H1 (cell line): ENCODE results near the gene NFXL1. TPM values are rescaled to one million over a fixed set of nuclear protein-coding genes. Genes with fewer than 3 reads are reported as not detected.

Experiments
- EZH2 ChIP-seq: fragments of 200-600 bp; sonication (generic); IDR thresholded peaks from 2 replicates; pipeline ENCODE4 v1.7.1; 2012; ENCODE audit warnings: low read depth, mild to moderate bottlenecking, moderate library complexity, low read length, inconsistent platforms; ENCODE audit not compliant: severe bottlenecking
- MAX ChIP-seq: IDR thresholded peaks from 2 replicates; pipeline ENCODE4 v1.6.1; 2012; ENCODE audit warnings: inconsistent platforms
- POLR2AphosphoS5 ChIP-seq: IDR thresholded peaks from 2 replicates; pipeline ENCODE4 v1.6.1; 2011; ENCODE audit warnings: low read depth, low read length
- RXRA ChIP-seq: IDR thresholded peaks from 2 replicates; pipeline ENCODE4 v1.6.1; 2011; ENCODE audit warnings: low read depth, mild to moderate bottlenecking, low read length, moderate library complexity; ENCODE audit not compliant: insufficient read depth
- TAF7 ChIP-seq: optimal IDR thresholded peaks from 2 replicates; pipeline ENCODE3; 2011; ENCODE audit warnings: low read depth, mild to moderate bottlenecking, inconsistent platforms, low read length, moderate library complexity, borderline replicate concordance
- USF2 ChIP-seq: IDR thresholded peaks from 2 replicates; pipeline ENCODE4 v1.6.1; 2011; ENCODE audit warnings: low read length, improper control_type of control experiment
- polyA plus RNA-seq, 7 experiments: library from polyadenylated mRNA; depleted of rRNA in 3 of 7; stranded (reverse) in 5 of 7; unstranded in 2 of 7; fragments of >200 nt in 5 of 7; fragments of 200-250 nt in 2 of 7; gene quantifications; 1 replicate in 5 of 7; 2 replicates in 1 of 7; 4 replicates in 1 of 7; pipeline versions ENCODE4 v1.2.1 to v1.2.3, GENCODE V29; 2011 to 2013; ENCODE audit warnings: missing spikeins in 2 of 7, mixed read lengths in 2 of 7
- total RNA-seq: library from RNA; stranded (reverse); fragmentation: NEBNext Ultra II Directional; extraction: Animal tissue kit (Norgen Biotek cat#: 25700); gene quantifications from 2 replicates; pipeline ENCODE4 v1.2.1, GENCODE V29; 2021

The NFXL1 gene
- total and polyA plus RNA-seq, 2 of the 8 experiments (the other 6 are each of a cell fraction or from before 2014, with no cell fraction given): 10.0 to 29.5 TPM

GRCh38 chr4:47835494-47835893 lies 78.9 kb downstream of the NFXL1 start (continued):
- no peak for TF ChIP-seq MAX
- no peak for TF ChIP-seq USF2
- no peak for TF ChIP-seq RXRA
- no peak for TF ChIP-seq POLR2AphosphoS5
- TF ChIP-seq TAF7: no peak
- no peak for TF ChIP-seq EZH2
- TF ChIP-seq, all 59 proteins: peak for 0
